Body of pancreas (tissue), 4 donors: Measurements from ENCODE around the gene HS1BP3.

ENCODE experiments used
- POLR2A ChIP-seq, 3 donors: fragments of 450-650 bp; IDR thresholded peaks; one replicate each; pipeline ENCODE4 v1.6.1; 2016; ENCODE audit warnings: antibody characterized with exemption in 3 of 3, mild to moderate bottlenecking in 2 of 3
- TF ChIP-seq, protein P1 (sequence below), 7 experiments: fragments of 450-650 bp in 4 of 7; fragments of 200-600 bp in 3 of 7; sonication (generic) in 3 of 7; IDR thresholded peaks; one replicate each; pipeline ENCODE4 v1.5.1; 2016 to 2019; ENCODE audit warnings: antibody characterized with exemption in 7 of 7

DNA sequence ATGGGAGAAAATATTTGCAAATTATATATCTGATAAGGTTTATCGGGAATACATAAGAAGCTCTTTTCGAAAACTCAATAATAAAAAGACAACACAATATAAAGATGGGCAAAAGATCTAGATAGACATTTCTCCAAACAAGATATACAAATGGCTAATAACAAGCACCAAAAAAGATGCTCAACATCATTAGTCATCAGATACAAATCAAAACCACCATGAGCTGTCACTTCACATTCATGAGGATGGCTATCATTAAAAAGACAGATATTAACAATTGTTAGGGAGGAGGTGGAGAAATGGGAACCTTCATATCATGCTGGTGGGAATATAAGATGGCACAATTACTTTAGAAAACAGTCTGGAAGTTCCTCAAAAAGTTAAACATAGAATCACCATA, 48.1 kb downstream of the HS1BP3 start:
- TF ChIP-seq, protein P1, sequence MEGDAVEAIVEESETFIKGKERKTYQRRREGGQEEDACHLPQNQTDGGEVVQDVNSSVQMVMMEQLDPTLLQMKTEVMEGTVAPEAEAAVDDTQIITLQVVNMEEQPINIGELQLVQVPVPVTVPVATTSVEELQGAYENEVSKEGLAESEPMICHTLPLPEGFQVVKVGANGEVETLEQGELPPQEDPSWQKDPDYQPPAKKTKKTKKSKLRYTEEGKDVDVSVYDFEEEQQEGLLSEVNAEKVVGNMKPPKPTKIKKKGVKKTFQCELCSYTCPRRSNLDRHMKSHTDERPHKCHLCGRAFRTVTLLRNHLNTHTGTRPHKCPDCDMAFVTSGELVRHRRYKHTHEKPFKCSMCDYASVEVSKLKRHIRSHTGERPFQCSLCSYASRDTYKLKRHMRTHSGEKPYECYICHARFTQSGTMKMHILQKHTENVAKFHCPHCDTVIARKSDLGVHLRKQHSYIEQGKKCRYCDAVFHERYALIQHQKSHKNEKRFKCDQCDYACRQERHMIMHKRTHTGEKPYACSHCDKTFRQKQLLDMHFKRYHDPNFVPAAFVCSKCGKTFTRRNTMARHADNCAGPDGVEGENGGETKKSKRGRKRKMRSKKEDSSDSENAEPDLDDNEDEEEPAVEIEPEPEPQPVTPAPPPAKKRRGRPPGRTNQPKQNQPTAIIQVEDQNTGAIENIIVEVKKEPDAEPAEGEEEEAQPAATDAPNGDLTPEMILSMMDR (IDR thresholded peaks at IDR 0.05): no peak
- TF ChIP-seq POLR2A (IDR thresholded peaks at IDR 0.05): no peak
